GM18519 (cell line): ENCODE results near the gene CKMT2.
"Not testable (repeated sequence)": the region's sequence is repeated elsewhere in the genome, so short reads cannot be mapped to it uniquely, and the experiment has no call there.

Source experiments
- ATAC-seq: cut with Tn5 transposase; IDR thresholded peaks from one replicate; pipeline ENCODE4 v1.9.1; 2021; ENCODE audit warnings: mild to moderate bottlenecking, moderate library complexity; ENCODE audit not compliant: unreplicated experiment, low FRiP score

CKMT2 gene

GRCh38 chr5:81247441-81247972 lies 14.4 kb downstream of the CKMT2 start:
- ATAC-seq, result no peak

DNA sequence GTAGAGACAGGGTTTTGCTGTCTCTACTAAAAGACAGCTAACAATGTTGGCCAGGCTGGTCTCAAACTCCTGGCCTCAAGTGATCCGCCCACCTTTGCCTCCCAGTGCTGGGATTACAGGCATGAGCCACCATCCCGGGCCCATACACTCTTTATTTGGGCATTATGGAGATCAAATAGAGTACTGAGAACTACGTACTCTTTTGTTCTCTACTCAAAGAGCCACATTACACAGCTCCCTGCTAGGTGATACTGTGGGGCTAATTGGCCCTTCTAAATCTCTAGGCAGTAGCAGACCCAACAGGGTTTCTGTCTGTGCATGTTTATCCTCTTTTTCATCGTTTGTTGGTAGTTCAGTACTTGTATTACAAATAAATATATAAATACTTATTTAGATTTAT lies 16.1 kb downstream of the CKMT2 start:
- no peak for ATAC-seq

GRCh38 chr5:81250004-81250403 lies 16.9 kb downstream of the CKMT2 start:
- ATAC-seq, result no peak

DNA sequence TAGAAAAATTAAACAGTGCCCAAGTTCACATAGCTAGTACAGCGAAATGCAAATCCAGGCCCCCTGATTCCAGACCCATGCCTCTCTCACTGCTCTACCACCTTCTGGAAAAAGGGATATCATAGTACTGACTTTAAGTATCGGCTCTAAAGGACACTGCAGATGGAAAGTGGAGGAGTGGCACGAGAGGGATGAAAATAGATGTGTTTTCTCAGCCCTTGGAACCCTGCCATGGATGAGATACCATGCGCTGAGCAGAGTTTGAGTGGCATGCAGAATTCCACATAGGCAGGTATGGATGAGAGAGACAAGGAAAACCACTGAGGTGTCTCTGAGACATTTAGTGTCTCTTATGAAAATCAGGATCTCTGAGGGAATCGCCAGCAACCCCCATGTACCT lies 18.8 kb downstream of the CKMT2 start:
- ATAC-seq, result no peak

DNA sequence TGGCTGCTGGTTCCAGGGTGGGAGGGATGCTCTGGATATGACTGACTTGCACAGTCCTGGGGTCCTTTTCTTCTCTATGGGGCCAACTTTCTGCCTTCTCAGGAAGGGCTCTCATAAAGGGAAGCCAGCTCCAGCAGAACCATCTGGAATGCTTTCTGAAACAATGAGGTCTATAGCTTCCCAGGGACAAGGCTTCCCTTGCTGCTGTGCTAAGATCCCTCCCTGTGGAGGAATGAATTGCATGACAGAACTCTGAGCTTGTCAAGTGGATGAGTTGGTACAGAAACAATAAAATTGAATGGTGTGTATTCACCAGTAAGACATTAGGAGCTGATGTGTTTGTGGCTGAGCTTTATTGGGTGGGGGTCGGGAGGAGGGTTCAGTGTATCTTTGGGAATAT lies 19.8 kb downstream of the CKMT2 start:
- ATAC-seq, result no peak

- ATAC-seq, result no peak
These were observed 20.8 kb downstream of the CKMT2 start for GRCh38 chr5:81253875-81254274.

GRCh38 chr5:81254886-81255559 lies 21.9 kb downstream of the CKMT2 start:
- no peak for ATAC-seq

DNA sequence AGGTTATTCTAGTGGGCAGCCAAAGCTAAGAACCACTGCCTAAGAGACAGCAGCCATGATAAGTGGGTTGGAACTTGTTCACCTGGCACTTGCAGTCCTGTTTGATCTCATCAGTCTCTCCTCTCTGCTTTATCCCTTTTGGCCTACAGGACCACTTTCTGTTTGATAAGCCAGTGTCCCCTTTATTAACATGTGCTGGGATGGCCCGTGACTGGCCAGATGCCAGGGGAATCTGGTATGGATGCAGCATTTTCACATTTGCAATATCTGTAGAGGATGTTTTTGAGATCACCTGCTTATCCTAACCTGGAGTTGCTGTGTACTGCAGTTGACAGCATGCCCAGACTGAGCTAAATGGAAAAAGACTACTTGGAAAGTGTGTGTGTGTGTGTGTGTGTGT lies 23.6 kb downstream of the CKMT2 start:
- ATAC-seq, result no peak

GRCh38 chr5:81262796-81263195 lies 29.7 kb downstream of the CKMT2 start:
- not testable (repeated sequence) for ATAC-seq

DNA sequence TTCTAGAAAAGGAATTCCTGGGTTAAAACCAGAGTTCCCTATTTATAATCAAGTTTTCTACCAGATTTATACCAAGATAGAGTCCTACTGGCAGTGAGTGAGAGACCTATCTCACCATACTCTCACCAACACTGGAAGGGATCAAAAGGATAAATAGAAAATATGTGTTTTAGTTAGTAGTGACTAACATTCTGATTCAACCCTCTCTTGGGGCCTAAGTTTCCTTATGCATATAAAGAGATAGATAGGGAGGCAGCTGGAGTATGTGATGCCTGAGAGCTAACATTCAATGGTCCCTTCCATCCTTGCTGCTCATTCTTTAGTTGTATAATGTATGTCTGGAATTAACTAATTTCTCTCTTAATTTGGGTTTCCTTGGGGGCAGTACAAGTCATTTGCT lies 32.0 kb downstream of the CKMT2 start:
- ATAC-seq, result no peak

- no peak for ATAC-seq
These were observed 35.5 kb downstream of the CKMT2 start for GRCh38 chr5:81268521-81269196.

GRCh38 chr5:81269751-81270393 lies 36.8 kb downstream of the CKMT2 start:
- ATAC-seq, result no peak

DNA sequence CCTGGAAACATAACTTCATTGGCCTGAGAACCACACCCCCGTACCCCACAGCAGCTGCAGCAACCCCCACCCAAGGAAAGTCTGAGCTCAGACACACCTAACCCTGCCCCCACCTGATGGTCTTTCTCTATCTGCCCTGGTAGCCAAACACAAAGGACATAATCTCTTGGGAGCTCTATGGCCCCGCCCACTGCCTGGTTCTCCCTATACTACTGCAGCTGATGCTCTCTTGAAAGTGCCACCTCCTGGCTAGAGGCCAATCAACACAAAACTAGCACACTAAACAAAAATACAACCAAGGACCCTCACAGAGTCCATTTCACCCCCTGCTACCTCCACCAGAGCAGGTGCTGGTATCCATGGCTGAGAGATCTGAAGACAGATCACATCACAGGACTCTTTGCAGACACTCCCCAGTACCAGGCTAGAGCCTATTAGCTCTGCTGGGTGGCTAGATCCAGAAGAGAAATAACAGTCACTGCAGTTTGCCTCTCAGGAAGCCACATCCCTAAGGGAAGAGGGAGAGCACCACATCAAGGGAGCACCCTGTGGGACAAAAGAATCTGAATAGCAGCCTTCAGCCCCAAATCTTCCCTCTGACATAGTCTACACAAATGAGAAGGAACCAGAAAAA lies 37.4 kb downstream of the CKMT2 start:
- ATAC-seq, result not testable (repeated sequence)

DNA sequence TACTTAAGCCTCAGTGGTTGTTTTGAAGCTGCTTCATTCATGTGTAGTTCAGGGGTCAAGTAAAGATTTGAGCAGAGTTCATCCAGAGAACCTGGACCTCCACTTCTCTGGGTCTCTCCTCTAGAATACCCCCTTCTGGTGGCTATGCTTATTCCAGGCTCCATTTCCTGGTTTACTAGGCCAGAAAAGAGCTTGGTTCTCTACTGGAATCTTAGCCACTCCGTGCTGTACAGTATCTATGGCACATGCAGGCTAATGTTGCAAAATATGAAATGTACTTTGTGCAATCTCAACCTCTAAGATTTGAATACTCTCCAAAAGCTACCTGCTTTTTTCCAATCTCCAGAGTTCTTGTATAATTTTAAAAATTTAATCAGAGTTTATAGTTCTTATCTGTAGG lies 50.9 kb downstream of the CKMT2 start:
- no peak for ATAC-seq

- ATAC-seq, result no peak
These were observed 53.0 kb downstream of the CKMT2 start for GRCh38 chr5:81286059-81286617.

GRCh38 chr5:81288021-81288433 lies 54.9 kb downstream of the CKMT2 start:
- no peak for ATAC-seq

DNA sequence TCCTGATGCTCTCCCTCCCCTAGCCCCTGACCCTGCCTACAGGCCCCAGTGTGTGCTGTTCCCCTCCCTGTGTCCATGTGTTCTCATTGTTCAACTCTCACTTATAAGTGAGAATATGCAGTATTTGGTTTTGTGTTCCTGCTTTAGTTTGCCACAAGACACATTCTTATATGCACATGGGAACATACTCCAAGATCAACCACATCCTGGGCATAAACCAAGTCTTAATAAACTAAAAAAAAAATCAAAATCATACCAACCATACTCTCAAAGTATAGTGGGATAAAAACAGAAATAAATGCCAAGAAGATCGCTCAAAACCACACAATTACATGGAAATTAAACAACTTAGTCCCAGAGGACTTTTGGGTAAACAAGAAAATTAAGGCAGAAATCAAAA lies 57.0 kb downstream of the CKMT2 start:
- ATAC-seq, result no peak

- no peak for ATAC-seq
These were observed 59.0 kb downstream of the CKMT2 start for GRCh38 chr5:81292130-81292529.

DNA sequence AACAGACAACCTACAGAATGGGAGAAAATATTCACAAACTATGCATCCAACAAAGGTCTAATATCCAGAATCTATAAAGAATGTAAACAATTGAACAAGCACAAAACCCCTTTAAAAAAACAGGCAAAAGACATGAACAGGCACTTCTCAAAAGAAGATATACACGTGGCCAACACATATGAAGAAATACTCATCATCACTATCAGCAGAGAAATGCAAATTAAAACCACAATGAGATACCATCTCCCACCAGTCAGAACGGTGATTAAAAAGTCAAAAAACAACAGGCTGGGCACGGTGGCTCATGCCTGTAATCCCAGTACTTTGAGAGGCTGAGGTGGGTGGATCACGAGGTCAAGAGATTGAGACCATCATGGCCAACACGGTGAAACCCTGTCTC lies 60.9 kb downstream of the CKMT2 start:
- ATAC-seq, result not testable (repeated sequence)

- ATAC-seq, result no peak
These were observed 64.4 kb downstream of the CKMT2 start for GRCh38 chr5:81297531-81297930.

GRCh38 chr5:81300921-81301270 lies 67.8 kb downstream of the CKMT2 start:
- no peak for ATAC-seq
